GM20431 (cell line): ENCODE data around the gene TDRKH.
"Not testable (repeated sequence)": the region's sequence is repeated elsewhere in the genome, so short reads cannot be mapped to it uniquely, and the experiment has no call there.

ENCODE experiments used
- in situ Hi-C: fragments of 300-500 bp; cut with MseI, MboI; formaldehyde crosslinking; loops from one replicate; pipeline ENCODE4 v1.15.0; 2020; ENCODE audit warnings: low sequenced_read_pairs; ENCODE audit not compliant: unreplicated experiment

The TDRKH gene

DNA sequence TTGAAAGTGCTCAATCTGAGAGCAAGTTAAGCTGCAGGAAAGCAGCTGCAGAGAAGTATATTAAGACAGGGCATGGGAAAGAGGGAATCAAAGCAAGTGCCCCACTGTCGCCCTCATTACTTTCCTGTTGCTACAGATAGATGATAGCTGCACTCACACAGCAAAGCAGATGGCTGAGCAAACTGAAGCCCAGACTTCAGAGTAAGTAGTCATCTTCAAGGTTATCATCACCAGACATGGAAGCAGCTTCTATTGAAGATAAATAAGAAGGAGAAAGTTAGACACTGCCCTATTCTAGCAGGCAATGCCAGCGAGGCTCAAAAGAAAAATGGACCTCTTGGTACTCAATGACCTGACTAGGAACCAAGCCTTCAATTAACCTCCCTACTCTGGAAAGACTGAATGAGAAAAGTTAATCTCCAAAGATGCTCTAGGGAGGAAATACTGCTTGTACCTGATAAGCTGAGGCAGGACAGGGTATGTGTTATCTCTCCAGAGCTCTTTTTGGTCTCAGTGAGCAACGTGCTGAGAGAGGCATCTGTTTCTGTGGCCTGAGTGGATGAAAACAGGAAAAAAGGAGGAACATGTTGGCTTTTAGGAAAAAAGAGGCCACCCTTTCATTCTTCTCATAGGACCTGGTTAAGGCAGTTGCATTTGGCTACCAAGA, 15.9 kb downstream of the TDRKH start:
- in situ Hi-C loops, result no loop called here

- in situ Hi-C loops, result no loop called here
Measured at GRCh38 chr1:151773702-151774101, 16.6 kb downstream of the TDRKH start.

- in situ Hi-C loops, result not testable (repeated sequence)
Measured at GRCh38 chr1:151769270-151769669, 21.0 kb downstream of the TDRKH start.

DNA sequence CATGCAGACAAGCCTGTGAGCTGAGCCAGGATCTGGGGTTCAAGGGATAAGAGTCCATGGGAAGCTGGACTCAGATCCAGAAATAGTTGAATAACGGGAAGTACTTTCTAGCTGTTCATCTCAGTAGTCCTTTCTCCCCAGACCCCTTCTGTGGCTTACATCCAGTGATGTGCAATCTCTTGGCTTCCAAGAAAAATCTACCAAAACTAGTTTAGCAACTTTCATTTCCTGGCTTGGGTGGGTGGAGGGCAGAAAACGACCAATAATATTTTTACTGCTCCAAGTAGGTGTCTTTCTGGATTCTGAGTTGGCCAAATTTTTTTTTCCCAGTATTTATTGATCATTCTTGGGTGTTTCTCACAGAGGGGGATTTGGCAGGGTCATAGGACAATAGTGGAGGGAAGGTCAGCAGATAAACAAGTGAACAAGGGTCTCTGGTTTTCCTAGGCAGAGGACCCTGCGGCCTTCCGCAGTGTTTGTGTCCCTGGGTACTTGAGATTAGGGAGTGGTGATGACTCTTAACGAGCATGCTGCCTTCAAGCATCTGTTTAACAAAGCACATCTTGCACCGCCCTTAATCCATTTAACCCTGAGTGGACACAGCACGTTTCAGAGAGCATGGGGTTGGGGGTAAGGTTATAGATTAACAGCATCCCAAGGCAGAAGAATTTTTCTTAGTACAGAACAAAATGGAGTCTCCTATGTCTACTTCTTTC, 21.8 kb downstream of the TDRKH start:
- in situ Hi-C loops, result not testable (repeated sequence)

GRCh38 chr1:151763990-151764389, 26.3 kb downstream of the TDRKH start:
- in situ Hi-C loops, result no loop called here

DNA sequence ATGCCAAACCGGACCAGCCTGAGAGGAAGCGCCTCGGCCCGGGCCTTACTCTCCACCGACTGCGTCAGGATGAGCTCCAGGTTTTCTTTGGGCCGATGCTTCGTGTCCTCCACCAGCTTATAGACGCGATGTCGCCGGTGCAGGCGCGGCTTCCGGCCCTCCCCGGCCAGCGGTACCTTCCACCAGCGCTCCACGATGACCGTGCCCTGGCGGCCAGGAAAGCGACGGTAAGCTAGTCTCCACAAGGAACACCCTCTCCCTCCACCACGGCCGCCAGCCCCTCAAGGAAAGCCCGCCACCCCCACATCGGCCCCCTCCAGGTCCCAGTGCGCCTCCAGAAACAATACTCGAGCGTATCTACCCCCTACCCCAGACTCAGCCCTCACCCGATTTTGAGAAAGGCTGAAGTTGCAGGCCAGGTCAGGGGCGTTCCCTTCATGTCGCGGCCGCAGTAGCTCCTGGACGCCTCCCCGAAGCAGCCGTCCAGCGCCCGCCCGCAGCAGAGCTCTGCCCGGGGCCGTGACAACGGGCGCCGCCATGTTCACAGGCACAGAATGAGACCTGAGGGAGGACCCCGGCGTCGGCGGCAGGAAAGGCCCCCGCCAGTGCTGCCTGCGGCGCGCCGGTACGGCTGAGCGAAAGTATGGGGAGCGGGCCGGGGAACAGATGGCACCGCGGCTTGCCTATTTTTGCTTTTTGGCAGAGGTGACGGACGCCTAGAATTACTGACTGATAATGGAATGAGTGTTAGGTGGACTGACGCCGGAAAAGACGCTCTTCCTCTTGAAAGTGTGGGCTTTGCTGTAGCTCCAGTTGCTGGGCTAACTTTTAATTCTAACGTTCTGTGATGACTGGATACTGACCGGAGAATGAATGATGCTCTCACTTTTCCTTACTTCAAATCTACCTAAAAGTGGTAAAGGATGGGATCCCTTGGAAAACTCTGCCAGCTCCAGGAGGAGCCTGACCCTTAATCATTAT, 27.1 kb downstream of the TDRKH start, which contains the start of gene MRPL9:
Gene MRPL9, minus strand, starts transcription at position 556 of the 981 bp plus-strand sequence. Its CDS starts 17 bp downstream, at position 539.
- in situ Hi-C loops, result no loop called here

DNA sequence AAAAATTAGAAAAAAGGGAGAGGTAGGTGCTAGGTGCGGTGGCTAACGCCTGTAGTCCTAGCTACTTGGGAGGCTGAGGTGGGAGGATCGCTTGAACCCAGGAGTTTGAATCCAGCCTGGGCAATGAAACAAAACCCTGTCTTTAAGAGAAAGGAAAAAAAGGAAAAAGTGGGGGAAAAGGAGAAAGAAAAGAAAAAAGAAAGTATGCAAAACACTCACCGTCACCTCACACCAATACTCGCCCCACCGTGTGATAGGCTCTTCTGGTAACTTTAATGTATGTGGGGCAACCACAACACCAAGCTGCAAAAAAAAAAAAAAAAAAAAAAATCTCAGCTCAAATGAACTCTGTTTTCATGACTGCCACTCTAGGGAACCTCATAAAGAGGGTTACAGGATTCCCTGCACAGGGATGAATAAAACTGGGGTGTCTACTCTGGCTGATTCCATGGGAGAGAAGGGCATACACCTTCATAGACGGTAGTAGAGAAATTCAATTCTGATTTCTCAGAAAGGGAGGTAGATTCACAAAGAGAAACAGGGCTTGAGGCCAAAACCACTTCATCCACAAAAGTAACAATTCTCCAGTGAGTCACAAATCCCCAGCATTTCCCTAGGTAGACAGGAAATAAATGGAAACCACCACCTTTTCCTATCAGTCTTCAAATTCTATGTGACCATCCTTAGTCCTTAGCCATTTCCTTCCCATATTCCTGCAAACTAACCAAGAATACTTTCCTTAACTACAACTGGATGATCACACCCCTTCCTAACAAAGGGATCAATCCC, 29.5 kb downstream of the TDRKH start:
- in situ Hi-C loops, result no loop called here

- in situ Hi-C loops, result no loop called here
Measured at GRCh38 chr1:151759241-151759640, 31.1 kb downstream of the TDRKH start.

DNA sequence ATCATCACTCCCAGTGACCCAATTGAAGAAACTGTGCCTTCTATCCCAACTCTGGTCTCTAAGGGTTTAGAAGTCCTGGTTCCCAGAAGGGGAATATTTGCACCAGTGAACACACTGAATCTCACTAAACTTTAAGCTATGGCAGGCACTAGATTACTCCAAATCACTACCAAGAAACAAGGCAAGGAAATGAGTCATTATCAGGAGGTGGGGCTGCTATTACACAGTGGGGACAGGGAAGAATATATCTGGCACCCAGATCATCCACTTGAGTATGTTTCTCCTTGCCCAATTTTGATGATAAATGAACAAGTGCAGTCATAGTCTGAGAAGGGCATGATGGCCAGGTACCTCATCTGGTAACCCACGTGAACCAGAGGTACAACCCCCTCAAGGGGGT, 34.0 kb downstream of the TDRKH start:
- in situ Hi-C loops, result no loop called here

DNA sequence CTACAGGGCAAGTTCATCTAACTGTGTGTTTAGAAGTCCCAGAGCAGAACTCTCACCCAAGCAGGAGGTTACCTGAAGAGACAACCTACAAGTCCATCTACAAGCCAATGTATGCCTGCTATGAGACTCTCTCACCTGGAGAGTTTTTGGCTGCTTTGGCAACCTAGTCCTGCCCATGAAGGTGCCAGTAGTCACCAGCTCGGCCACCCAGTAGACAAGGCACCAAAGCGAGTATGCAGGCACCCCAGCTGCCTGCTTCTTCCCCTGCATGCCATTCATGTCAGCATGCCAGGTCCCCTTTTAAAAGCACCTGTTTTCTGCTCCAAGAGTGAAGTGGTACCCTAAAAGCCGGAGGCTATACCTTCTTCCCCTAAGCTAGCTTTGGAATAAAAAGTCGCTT, 48.8 kb downstream of the TDRKH start:
- in situ Hi-C loops, result loop anchor here (25.0 kb wide), 1 partner anchor 304 kb away; no protein-coding TSS in a partner anchor

DNA sequence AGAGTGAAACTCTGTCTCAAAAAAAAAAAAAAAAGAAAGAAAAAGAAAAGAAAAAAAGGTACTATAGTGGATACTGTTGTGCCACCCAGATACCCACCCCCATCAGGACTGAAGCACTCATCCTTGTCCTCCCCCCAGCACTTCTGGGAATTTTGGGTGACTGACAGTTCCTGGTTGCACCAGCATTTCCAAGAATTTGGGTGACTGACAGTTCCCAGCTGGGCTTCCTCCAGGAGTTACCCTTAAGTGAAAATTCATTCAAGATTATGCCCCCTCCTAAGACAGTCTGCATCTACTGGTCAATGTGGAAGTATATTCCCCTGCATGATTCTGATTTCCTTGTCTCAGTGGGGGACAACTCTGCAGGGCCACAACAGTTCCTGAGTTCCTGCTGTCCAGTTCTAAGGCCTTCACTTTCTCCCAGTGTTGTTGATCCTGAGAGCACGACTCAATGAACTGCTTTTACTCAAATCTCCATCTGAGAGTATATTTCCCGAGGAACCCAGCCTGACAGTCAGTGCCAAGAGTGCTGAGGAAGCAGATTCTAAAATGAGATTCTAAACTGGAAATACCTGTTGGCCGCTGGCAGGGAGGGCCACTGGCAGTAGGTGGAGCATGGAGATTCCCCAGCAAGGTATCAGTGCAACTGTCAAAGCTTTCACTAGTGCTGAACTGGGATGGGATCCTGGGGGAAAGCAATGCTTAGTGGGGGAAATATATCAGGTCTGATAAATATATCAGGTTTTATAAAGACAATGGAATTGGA, 50.5 kb downstream of the TDRKH start:
- in situ Hi-C loops, result loop anchor here (25.0 kb wide), 1 partner anchor 302 kb away; no protein-coding TSS in a partner anchor

- in situ Hi-C loops, result loop anchor here (25.0 kb wide), 1 partner anchor 300 kb away; no protein-coding TSS in a partner anchor
Measured at GRCh38 chr1:151737479-151737878, 52.8 kb downstream of the TDRKH start.

GRCh38 chr1:151737026-151737425, 53.3 kb downstream of the TDRKH start:
- in situ Hi-C loops, result loop anchor here (25.0 kb wide), 1 partner anchor 300 kb away; no protein-coding TSS in a partner anchor

DNA sequence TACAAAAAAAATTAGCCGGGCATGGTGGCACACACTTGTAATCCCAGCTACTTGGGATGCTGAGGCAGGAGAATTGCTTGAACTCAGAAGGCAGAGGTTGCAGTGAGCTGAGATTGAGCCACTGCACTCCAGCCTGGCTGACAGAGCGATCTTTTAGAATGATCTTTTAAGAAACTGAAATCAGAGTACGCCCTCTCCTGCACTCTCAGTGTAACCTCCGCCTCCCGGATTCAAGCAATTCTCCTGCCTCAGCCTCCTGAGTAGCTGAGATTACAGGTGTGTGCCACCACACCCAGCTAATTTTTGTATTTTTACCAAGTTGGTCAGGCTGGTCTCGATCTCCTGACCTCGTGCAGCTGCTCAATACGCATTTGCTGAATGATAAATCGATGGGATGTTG, 56.3 kb downstream of the TDRKH start:
- in situ Hi-C loops, result loop anchor here (25.0 kb wide), 1 partner anchor 297 kb away; no protein-coding TSS in a partner anchor

DNA sequence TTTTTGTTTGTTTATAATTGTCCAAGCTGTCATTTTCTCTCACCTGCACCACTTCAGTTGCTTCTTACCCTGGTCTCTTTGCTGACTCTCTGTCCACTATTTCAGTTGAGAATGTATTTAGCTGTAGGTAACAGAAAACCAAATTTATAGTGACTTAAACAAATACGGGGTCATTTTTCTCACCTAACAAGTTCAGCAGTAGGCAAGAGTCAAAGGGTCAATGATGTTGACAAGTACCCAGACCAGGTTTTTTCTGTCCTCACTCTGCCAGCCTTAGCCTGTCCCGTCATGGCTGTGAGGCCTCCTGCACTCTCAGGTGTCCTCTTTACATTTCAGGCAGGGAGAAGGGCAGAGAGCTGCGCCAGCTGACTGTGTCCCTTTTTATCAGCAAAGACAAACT, 57.2 kb downstream of the TDRKH start:
- in situ Hi-C loops, result loop anchor here (25.0 kb wide), 1 partner anchor 296 kb away; no protein-coding TSS in a partner anchor

GRCh38 chr1:151729966-151730291, 60.4 kb downstream of the TDRKH start:
- in situ Hi-C loops, result loop anchor here (25.0 kb wide), 1 partner anchor 293 kb away; no protein-coding TSS in a partner anchor

- in situ Hi-C loops, result loop anchor here (25.0 kb wide), 1 partner anchor 292 kb away; no protein-coding TSS in a partner anchor
Measured at GRCh38 chr1:151729157-151729965, 60.9 kb downstream of the TDRKH start.
